T follicular helper cell (primary cell): ENCODE results near the gene ARHGAP24.

Source experiments
- DNase-seq: peaks from one replicate; pipeline ENCODE4 v3.0.0-alpha.2; 2020; ENCODE audit warnings: low read depth

Gene ARHGAP24

GRCh38 chr4:85778632-85779131 lies 303.7 kb downstream of the ARHGAP24 start:
- DNase-seq, result no peak

- DNase-seq, result no peak
Observed at GRCh38 chr4:85779165-85779564, 304.2 kb downstream of the ARHGAP24 start.

DNA sequence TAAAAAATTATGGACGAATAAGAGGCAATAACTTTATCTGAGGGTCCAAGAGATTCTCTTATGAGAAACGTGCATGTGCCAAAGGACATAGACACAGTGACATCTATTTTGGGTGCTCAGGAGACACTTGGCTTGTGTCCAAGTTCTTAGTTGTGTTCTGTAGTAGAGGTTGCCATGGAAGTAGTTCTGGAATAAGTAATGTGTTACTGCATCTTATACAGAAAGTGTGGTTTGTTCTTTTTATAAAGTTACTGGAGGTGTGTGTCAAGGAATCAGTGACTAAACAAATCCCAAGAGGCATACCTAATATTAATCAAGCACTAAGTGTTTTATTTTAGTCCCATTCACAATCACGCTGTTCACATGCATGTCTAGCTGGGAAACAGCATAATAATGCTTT lies 305.7 kb downstream of the ARHGAP24 start:
- no peak for DNase-seq

GRCh38 chr4:85783483-85783882 lies 308.5 kb downstream of the ARHGAP24 start:
- DNase-seq, result no peak

GRCh38 chr4:85783900-85784299 lies 308.9 kb downstream of the ARHGAP24 start:
- DNase-seq, result no peak

DNA sequence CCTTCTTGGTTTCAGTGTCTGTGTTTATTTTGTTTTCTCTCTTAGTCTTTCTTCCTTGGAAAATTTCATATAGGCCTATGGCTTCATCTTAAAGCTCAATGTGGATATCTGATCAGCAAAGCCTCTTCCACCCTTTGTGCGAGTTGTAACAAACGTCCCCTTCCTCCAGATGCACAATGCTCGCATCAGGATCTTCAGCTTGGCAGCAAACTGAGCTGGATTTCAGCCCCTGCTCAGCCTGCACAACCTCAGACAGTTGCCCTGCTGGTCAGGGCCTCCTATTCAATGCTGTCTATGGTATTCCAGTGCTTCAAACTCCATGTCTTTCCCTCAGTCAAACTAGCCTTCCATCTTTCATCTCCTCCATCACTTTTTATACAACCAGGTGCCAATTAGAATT lies 309.4 kb downstream of the ARHGAP24 start:
- DNase-seq, result no peak

DNA sequence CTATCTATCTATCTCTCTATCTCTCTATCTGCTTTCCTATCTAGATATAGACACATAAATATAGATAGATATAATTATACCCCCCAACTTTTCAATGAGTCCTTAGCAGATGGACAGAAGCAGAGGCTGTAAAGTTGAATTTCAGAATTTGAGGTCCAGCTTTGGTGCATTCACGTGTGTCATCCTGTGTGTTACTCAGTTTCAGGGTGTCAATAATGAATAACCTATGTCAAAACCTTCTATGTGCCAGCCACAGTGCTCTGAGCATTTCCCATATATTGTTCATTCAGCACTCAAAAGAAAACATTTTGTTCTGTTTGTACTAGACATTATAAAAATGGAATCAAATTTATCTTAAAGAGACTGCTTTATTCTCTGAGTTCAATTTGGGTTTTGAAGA lies 310.0 kb downstream of the ARHGAP24 start:
- no peak for DNase-seq

- no peak for DNase-seq
Observed at GRCh38 chr4:85787133-85787532, 312.2 kb downstream of the ARHGAP24 start.

- no peak for DNase-seq
Observed at GRCh38 chr4:85788604-85789003, 313.7 kb downstream of the ARHGAP24 start.

- no peak for DNase-seq
Observed at GRCh38 chr4:85789241-85789640, 314.3 kb downstream of the ARHGAP24 start.

GRCh38 chr4:85790582-85790981 lies 315.6 kb downstream of the ARHGAP24 start:
- DNase-seq, result no peak

DNA sequence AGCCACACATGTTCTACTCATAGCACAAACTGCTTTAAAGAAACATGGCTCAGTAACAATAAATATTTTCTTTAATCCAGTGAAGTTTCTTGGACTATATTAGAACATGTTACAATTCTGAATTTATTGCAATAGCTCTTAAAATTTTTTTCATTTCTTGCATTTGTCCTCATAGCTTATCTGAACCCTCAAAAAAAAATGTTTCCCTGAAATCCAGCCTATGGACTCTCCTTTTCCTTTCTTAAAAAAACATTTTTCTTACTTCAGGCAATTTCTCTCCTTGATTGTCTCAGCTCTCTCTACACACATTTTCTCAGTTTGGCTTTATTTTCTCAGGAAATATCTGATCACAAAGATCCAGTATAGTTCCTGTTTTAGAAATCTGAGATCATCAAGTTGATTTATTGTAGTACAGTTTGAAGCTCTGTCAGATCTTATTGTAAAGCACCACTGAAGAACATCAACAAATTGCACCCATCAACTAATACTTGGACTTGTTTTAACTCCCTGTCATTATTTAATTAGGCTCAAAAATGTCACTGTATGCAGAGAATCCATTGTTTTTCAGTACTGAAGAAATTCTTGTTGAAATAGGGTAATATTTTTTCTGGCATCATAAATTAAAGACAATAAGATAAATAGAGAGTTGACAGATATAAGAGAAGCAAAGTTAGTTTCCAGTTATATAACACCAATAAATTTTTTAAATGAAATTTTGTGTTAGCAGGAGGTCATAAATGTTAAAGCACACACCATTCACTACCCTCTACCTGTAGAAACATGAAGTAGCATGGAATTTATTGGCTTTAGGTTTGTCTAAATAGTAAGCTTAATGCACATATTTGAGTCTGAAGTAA lies 317.7 kb downstream of the ARHGAP24 start:
- DNase-seq, result no peak

GRCh38 chr4:85793233-85793585 lies 318.3 kb downstream of the ARHGAP24 start:
- no peak for DNase-seq

GRCh38 chr4:85798012-85798770 lies 323.2 kb downstream of the ARHGAP24 start:
- DNase-seq, result no peak

DNA sequence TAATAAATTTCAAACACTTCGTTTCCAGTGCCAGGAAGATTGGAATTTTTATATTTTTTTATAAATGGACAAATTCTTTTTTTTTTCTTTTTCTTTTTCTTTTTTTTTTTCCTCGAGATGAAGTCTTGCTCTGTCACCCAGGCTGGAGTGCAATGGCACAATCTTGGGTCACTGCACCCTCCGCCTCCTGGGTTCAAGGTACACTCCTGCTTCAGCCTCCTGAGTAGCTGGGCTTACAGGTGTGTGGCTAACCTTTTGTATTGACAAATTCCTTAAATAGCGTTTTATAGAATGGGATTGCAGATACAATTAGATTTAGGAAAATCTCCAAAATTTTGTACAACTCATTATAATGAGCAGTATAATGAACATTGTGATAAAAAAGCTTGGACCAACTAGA lies 328.9 kb downstream of the ARHGAP24 start:
- no peak for DNase-seq

GRCh38 chr4:85805891-85806290 lies 330.9 kb downstream of the ARHGAP24 start:
- DNase-seq, result no peak

DNA sequence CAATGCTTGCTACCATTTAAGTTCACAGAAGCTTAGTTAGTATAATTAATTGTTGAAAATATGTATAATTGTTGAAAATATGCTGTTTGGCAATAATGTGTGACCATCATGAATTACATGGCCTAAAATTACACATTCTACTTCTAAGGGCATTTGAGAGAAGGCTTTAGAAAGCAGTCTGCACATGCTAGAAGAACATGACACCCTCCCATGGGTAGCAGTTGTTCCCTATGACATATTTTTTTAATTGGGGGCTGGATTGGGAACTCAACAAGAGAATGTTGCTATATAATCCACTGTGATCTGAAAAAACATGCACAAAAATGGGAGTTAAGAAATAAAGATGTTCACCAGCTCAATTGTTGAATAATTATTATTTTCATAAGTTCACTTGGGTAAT lies 331.4 kb downstream of the ARHGAP24 start:
- no peak for DNase-seq

DNA sequence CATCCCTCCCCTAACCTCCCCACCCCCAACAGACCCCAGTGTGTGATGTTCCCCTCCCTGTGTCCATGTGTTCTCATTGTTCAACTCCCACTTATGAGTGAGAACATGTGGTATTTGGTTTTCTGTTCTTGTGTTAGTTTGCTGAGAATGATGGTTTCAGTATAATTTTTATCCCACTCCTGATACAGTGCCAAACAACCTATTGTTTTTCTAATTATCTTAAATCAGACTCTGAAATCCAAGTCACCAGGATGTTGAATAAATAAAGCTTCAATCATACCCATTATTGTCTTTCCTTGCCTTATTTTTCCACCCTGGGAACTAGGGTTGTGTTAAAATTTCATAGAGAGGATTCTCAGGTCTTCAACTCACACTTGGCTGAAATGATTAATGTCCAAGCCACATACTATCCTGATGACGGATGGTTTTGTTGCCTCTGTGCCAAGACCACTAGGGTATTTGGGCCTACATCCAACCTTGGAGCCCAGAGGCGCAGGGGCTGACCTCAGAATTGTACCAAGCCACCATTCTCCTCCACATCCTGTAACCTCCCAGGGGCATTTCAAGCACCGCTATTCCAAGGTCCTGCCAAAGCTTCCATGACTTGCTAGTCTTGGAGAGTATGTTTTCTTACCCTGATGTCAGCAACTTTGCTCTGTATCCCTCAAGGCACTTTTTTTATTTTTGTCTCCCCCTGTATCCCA lies 332.4 kb downstream of the ARHGAP24 start:
- DNase-seq, result no peak

- no peak for DNase-seq
Observed at GRCh38 chr4:85808104-85808503, 333.2 kb downstream of the ARHGAP24 start.

DNA sequence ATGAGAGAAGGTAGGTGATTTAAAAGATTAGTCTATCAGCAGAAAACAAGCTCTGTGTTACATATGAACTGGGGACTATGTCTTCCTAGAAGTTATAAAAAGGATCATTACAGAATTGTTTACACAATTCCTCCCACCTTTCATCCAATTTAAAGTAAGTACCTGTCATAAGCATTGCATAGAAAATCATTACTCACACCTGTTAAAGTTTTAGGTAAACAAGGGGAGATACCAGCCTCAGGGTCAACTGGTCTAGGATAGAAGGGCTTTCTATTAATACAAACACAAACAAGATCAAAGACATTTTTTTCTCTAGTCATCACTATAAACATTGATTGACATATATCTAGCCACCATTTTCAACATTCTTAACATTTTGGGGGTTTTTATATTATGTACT lies 333.9 kb downstream of the ARHGAP24 start:
- DNase-seq, result no peak

DNA sequence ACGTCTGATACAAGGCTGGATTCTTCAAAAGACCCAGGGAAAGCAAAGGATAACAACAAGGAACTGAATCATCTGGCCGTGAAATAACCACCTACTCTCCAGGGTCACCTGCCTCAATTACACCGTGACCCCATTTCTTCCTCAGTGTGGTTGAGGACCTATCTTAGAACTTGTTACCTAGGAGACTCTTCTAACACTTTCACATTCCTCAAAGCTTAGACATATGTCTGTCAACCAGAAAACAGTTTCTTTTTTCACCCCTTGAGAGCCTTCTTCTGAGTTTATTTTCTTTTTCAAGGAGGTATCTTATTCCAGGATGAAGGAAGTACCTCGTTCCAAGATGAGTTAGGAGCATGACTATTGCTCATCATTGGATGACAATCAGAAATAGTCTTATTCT lies 337.8 kb downstream of the ARHGAP24 start:
- DNase-seq, result no peak

GRCh38 chr4:85815796-85816459 lies 341.0 kb downstream of the ARHGAP24 start:
- no peak for DNase-seq
